ENCODE measurements around the gene VAV3.

VAV3 gene

DNA sequence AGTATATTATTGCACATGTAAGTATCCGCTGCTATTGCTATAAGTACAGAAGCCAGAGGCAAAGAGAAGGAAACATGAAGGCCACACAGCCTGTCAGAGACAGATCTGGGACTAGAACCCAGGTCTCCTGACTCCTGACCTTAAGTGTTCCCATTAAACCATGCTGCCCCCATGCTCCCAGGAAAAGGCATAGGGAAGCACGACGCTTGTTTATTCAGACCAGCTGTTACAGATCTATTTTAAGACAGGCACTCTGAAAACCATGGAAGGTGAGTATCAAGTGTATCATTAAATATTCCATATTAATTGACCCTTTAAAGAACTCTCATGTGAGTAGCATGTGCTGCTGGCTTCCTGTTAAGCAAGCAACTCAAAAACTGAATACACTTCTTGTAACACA lies 11.4 kb downstream of the VAV3 start:
- peaks cover 4% of the 10 kb centered on the region for H3K4me1 Mint-ChIP-seq (ENCODE audit: low read depth)
- H3K27me3 Mint-ChIP-seq (ENCODE audit: low read depth): no peaks in the 10 kb centered on the region
- H3K27ac Mint-ChIP-seq: no peak overlapping the region
- no peak overlapping the region for H3K4me3 Mint-ChIP-seq
- no peaks in the 10 kb centered on the region for H3K36me3 Mint-ChIP-seq (ENCODE audit: low read depth)
- no peaks in the 10 kb centered on the region for H3K9me3 Mint-ChIP-seq

DNA sequence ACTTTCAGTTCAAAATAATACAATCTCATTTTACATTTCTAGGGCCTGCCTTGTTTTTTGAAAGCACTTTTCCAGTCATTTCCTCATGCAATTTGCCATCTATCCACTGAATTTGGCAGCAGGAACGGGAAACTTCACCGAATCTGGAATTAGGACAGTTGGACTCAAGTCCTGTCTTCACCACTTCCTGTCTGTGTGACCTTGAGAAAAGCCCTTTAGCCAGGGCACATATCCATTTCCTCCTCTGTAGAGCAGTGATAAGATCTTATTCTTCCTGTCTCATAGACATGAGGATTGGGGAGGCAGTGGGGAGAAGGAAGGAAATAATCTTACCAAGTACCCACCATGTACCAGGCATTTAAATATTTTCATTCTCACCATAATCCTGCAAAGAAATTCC lies 12.0 kb downstream of the VAV3 start:
- H3K36me3 Mint-ChIP-seq (ENCODE audit: low read depth): no peaks in the 10 kb centered on the region
- peaks cover 4% of the 10 kb centered on the region for H3K4me1 Mint-ChIP-seq (ENCODE audit: low read depth)
- no peaks in the 10 kb centered on the region for H3K9me3 Mint-ChIP-seq
- H3K27ac Mint-ChIP-seq: no peak overlapping the region
- no peaks in the 10 kb centered on the region for H3K27me3 Mint-ChIP-seq (ENCODE audit: low read depth)
- no peak overlapping the region for H3K4me3 Mint-ChIP-seq

DNA sequence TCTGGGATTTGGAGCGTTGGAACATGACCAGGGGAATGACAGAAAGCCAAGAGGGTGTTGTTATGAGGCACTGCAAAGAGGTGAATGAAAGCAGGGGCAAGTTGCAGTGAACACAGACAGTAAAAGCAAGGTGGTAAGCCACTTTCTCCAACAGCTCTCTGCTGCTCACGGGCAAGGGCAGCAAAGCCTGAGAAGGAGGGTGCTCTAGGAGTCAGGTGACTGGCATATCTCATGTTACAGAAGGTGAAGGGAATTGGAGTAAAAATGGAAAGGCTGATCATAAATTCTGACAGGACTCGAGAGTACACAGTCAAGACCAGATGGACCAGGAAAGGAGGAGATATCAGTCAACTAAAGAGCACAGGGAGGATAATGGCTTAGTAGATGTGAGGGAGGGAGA lies 14.5 kb downstream of the VAV3 start:
- Mint-ChIP-seq H3K27me3 (ENCODE audit: low read depth) (no peaks in the 10 kb centered on the region), H3K9me3 (no peaks in the 10 kb centered on the region), H3K36me3 (ENCODE audit: low read depth) (no peaks in the 10 kb centered on the region), H3K27ac (no peak overlapping the region), H3K4me3 (no peak overlapping the region), H3K4me1 (ENCODE audit: low read depth) (peaks cover 4% of the 10 kb centered on the region)

DNA sequence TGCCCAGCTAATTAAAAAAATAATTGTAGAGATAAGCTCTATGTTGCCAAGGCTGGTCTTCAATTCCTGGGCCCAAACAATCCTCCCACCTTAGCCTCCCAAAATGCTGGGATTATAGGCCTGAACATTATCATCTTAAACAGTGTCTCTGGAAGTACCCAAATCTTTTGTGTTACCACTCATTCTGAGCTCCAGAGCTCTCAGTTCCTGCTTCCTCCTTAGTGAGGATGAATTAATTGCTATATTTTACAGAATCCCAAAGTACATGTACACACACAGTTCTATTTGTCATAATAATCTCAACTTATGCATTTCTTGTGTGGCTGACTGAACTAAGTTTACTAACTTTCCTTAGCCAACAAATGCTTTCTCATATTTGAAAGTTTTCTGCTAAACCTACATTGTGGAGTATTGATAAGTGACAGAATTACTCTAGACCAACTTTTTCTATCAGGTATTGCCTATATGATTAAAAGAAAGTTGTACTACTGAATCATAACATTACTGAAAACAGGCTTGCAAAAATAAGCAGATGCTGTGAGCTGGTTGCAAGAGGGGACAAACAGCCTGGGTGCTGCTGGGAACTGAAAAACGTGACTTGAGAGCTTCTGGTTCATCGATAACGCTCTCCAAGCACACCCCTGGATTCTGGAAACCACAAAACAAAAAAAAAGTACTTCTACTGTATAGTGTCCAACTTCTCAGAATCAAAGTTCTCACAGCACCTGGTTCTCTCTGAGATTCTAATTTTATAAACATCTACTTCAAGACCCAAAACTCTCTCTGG lies 15.3 kb downstream of the VAV3 start:
- Mint-ChIP-seq H3K27ac (no peak overlapping the region), H3K4me3 (no peak overlapping the region), H3K9me3 (no peaks in the 10 kb centered on the region), H3K36me3 (ENCODE audit: low read depth) (no peaks in the 10 kb centered on the region), H3K27me3 (ENCODE audit: low read depth) (no peaks in the 10 kb centered on the region), H3K4me1 (ENCODE audit: low read depth) (peaks cover 4% of the 10 kb centered on the region)

DNA sequence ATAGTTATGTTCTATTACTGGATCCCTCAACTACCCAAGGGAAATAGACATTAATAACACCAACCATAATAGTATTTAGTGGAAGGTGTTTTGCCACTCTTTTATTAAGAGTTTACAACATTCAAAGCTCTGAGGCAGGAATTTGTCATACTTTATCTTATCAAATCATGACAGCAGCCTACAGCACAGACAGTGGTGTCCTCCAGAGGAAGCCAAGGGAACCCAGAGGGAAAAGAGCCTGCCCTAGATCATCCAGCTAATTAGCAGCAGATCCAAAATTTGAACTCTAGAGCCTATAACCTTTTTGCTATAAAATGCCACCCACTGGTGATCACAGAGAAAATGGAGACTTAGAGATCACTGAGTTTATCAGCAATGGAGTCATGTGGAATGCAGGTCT lies 18.2 kb downstream of the VAV3 start:
- Mint-ChIP-seq H3K4me1 (ENCODE audit: low read depth) (peaks cover 9% of the 10 kb centered on the region), H3K9me3 (no peaks in the 10 kb centered on the region), H3K27ac (no peak overlapping the region), H3K27me3 (ENCODE audit: low read depth) (no peaks in the 10 kb centered on the region), H3K36me3 (ENCODE audit: low read depth) (no peaks in the 10 kb centered on the region), H3K4me3 (no peak overlapping the region)

DNA sequence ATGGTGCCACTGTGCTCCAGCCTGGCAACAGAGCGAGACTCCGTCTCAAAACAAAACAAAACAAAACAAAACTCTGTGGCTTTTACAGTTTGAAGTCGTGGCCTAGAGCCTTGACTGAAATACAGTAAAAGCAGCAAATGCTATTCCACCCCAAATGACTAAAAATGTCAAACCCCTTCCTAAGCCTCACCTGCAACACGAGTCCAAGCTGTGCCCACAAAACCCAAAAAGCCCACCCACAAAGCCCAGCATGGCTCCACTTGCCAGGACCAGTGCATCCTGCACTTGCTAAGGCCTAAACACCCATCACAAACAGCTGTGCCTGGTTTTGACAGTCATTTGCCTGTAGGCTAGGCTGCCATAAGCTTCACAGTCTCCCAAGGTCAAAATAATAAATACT lies 21.3 kb downstream of the VAV3 start:
- H3K4me1 Mint-ChIP-seq (ENCODE audit: low read depth): peaks cover 6% of the 10 kb centered on the region
- H3K9me3 Mint-ChIP-seq: no peaks in the 10 kb centered on the region
- H3K4me3 Mint-ChIP-seq: no peak overlapping the region
- H3K27me3 Mint-ChIP-seq (ENCODE audit: low read depth): no peaks in the 10 kb centered on the region
- no peaks in the 10 kb centered on the region for H3K36me3 Mint-ChIP-seq (ENCODE audit: low read depth)
- no peak overlapping the region for H3K27ac Mint-ChIP-seq

DNA sequence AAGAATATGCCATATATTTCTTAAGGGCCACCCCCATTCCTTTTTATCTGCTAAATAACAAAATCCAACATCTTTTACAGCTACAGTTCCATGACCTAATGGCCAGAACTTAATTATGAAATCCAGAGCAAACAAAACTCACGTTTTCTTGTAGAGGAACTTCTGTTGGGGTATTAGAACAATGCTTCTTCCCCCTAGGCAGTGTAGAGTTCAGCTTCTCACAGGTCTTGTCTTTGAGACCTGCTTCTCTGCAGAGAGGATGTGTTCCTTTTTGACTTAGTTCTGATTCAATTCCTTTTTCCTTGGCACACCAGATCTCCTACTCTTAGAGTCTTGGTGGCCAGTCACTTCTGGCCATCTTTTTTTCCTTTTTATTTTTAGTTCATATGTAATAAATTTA lies 22.2 kb downstream of the VAV3 start:
- no peaks in the 10 kb centered on the region for H3K9me3 Mint-ChIP-seq
- H3K27ac Mint-ChIP-seq: no peak overlapping the region
- peaks cover 6% of the 10 kb centered on the region for H3K4me1 Mint-ChIP-seq (ENCODE audit: low read depth)
- no peak overlapping the region for H3K4me3 Mint-ChIP-seq
- H3K27me3 Mint-ChIP-seq (ENCODE audit: low read depth): no peaks in the 10 kb centered on the region
- H3K36me3 Mint-ChIP-seq (ENCODE audit: low read depth): no peaks in the 10 kb centered on the region

DNA sequence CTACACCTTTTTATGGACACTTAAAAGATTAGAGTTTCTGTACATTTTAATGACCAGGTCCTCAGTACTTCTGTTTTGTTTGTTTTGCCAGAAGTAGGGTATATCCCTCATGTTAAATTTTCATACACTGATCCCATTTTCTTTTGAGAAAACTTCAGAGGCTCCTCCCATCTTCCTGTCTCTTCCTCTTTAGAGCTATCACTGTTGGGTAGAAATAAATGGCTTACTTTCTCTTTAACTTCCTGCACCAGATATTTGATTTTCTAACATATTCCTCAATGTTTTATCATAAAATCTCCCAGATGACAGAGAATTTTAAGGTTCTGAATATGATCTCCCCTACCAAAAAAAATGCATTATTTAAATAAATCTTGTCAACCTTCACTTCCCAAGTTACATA lies 23.4 kb downstream of the VAV3 start:
- Mint-ChIP-seq H3K27me3 (ENCODE audit: low read depth) (no peaks in the 10 kb centered on the region), H3K27ac (no peak overlapping the region), H3K4me1 (ENCODE audit: low read depth) (peaks cover 13% of the 10 kb centered on the region), H3K9me3 (no peaks in the 10 kb centered on the region), H3K4me3 (no peak overlapping the region), H3K36me3 (ENCODE audit: low read depth) (no peaks in the 10 kb centered on the region)

DNA sequence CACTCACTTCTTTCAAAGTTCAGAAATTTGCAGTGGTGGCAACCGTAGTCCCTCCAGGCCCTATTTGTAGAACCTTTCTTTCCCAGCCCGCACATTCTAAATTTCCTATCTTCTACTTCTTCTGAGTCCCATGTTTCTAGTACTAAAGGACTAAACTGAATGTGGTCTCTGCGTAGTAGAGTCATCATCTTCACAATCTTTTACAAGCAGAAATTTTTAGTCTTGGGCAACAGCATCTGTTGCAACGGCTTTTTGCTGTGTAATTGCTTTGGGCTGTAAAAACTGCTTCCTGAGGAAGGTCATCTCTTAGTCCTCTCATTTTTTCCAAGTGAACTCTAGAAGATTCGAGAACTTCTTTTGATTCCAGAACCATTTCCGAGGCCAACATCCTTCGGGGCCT lies 23.9 kb downstream of the VAV3 start:
- H3K4me1 Mint-ChIP-seq (ENCODE audit: low read depth): peaks cover 14% of the 10 kb centered on the region
- no peaks in the 10 kb centered on the region for H3K9me3 Mint-ChIP-seq
- no peak overlapping the region for H3K4me3 Mint-ChIP-seq
- no peaks in the 10 kb centered on the region for H3K27me3 Mint-ChIP-seq (ENCODE audit: low read depth)
- no peak overlapping the region for H3K27ac Mint-ChIP-seq
- H3K36me3 Mint-ChIP-seq (ENCODE audit: low read depth): no peaks in the 10 kb centered on the region

DNA sequence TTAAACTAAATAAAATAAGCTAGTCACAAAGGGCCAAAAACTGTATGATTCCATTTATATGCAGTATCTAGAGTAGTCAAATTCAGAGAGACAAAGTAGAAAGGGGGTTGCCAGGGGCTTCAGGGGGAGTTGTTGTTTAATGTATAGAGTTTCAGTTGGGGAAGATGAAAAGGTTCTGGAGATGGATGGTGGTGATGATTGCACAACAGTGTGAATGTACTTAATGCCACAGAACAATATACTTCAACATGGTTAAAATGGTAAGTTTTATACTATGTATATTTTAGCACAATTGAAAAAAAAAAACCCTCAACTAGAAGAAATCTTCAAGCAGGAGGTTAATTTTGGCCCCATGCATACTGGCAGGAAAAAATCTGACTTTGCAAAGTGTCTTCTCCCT lies 24.3 kb downstream of the VAV3 start:
- no peak overlapping the region for H3K27ac Mint-ChIP-seq
- no peaks in the 10 kb centered on the region for H3K27me3 Mint-ChIP-seq (ENCODE audit: low read depth)
- peaks cover 17% of the 10 kb centered on the region for H3K4me1 Mint-ChIP-seq (ENCODE audit: low read depth)
- H3K4me3 Mint-ChIP-seq: no peak overlapping the region
- peaks cover under 1% of the 10 kb centered on the region for H3K36me3 Mint-ChIP-seq (ENCODE audit: low read depth)
- H3K9me3 Mint-ChIP-seq: no peaks in the 10 kb centered on the region

DNA sequence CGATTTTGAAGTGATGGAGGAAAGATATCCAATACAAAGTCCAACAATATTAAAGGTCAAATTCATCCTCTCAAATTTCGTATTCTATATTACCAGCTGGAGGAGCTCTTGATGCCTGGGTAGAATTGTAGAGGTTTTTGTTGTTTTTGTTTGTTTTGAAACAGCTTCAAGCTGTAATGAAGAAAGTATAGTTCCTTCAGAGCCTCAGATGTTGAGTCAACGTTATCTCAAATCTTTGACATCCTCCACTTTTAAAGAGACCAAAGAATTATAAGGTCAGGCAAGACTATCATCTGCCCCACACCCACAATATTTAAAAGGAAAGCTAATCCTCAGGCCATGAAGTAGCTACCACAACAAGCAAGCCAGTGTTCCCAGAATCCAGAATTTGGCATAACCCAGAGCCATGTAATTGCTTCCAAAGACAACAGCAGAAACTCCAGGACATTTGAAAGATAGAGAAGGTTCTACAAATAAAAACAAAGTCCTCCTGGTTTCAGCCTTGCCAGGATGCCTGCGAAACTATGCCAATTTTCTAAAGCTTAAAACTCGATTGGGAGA lies 24.9 kb downstream of the VAV3 start:
- peaks cover 23% of the 10 kb centered on the region for H3K4me1 Mint-ChIP-seq (ENCODE audit: low read depth)
- H3K36me3 Mint-ChIP-seq (ENCODE audit: low read depth): peaks cover 2% of the 10 kb centered on the region
- H3K27me3 Mint-ChIP-seq (ENCODE audit: low read depth): no peaks in the 10 kb centered on the region
- H3K4me3 Mint-ChIP-seq: no peak overlapping the region
- no peak overlapping the region for H3K27ac Mint-ChIP-seq
- H3K9me3 Mint-ChIP-seq: no peaks in the 10 kb centered on the region

DNA sequence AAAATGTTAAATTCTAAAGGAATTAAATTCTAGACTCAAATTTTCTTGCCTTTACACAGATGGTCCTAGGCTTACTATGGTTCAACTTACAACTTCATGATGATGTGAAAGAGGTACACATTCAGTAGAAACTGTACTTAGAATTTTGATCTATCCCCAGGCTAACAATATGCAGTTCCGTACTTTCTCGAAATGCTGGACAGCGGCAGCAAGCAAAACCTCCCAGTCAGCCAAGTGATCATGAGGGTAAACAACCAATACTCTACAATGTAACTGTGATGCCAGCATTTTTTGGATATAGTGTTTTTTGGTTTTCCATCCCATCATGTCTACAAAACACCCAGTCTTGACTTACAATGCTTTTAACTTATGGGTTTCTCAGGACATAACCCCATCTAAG lies 25.7 kb downstream of the VAV3 start:
- peaks cover 30% of the 10 kb centered on the region for H3K4me1 Mint-ChIP-seq (ENCODE audit: low read depth)
- H3K27me3 Mint-ChIP-seq (ENCODE audit: low read depth): no peaks in the 10 kb centered on the region
- H3K27ac Mint-ChIP-seq: no peak overlapping the region
- no peak overlapping the region for H3K4me3 Mint-ChIP-seq
- H3K9me3 Mint-ChIP-seq: no peaks in the 10 kb centered on the region
- peaks cover 2% of the 10 kb centered on the region for H3K36me3 Mint-ChIP-seq (ENCODE audit: low read depth)

DNA sequence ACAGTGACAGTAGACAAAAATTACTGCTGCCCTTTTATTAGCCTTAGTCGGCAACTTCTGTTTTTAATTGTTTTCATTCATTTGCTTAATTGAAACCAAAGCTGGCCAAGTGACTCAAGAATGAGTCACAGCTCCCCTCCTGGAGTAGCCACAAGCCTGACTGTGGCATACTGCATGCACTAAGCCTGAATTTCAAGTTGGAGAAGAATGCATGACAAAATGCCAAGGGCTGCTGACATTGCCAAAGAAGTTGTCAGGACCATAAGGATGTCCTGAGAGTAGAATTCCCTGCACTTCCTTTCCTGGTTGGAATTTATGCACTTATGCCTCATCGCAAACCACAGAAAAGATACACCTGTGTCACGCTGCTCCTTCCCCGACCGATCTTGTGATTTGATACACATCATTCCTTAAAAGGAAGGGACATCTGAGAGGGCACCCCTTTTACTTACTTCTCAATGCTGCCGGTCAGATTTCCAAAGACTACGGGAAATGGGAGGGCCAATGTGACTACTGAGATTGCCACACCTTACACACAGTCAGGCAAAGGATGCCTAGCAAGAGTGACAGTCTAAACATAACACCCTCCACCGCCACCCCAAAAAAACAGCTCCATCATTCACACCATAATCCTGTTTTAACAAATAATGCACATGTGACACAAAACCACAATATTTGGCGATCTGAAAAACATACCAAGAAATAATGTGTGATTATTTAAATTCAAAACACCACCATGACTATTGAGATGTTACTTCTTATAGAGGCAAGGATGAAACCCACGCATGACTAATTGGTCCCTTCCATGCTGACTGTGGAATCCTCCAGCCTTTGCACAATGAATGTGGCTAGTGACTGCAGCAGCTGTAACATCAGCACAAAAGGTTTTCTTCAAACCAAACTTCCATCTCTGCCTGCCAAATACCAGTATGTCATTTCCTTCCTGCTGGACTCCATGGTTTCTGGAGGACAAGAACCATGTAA lies 28.2 kb downstream of the VAV3 start:
- Mint-ChIP-seq H3K36me3 (ENCODE audit: low read depth) (peaks cover 2% of the 10 kb centered on the region), H3K4me1 (ENCODE audit: low read depth) (peaks cover 26% of the 10 kb centered on the region), H3K27ac (peak overlapping the region; percentile 7), H3K27me3 (ENCODE audit: low read depth) (no peaks in the 10 kb centered on the region), H3K4me3 (no peak overlapping the region), H3K9me3 (no peaks in the 10 kb centered on the region)

DNA sequence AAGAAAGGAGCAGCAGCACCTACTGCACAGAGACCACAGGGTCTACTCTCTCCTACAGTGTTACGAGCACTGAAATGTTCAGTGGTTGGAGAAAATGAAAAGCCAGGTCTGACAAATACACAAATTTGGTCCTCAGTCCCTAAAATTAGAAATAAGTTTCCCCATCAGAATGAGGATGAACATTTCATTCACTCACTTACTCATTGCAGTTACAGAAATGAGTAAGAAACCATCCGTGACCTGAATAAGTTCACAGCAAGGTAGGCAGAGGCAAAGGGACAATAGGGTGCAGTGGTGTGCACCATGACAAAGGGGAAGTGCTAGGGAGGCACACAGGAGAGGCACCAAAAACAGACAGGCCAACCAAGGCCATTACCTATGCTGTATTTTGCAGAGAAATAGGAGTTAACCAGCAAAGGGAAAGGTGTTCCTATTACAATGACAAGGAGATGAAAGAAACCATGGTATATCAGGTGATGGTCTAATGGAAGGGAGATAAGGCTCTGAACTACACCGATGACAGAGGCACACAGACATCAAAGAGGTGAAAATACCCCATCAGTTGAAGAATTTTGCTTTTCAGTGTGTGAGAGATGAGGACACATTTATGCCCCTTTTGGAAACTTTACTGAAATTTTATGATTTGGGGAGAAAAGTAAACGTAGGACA lies 29.4 kb downstream of the VAV3 start:
- Mint-ChIP-seq H3K4me1 (ENCODE audit: low read depth) (peaks cover 25% of the 10 kb centered on the region), H3K27me3 (ENCODE audit: low read depth) (no peaks in the 10 kb centered on the region), H3K9me3 (no peaks in the 10 kb centered on the region), H3K27ac (peak overlapping the region; percentile 37), H3K4me3 (peak overlapping the region; percentile 1), H3K36me3 (ENCODE audit: low read depth) (peaks cover 2% of the 10 kb centered on the region)
